HG03571 (cell line): ENCODE data around the gene LYSMD3.

Source experiments
- ATAC-seq: cut with Tn5 transposase; IDR thresholded peaks from one replicate; pipeline ENCODE4 v1.9.1; 2021; ENCODE audit not compliant: unreplicated experiment

Gene LYSMD3

GRCh38 chr5:90548069-90548593 lies 18.7 kb upstream of the LYSMD3 start:
- no peak for ATAC-seq

- no peak for ATAC-seq
Measured at GRCh38 chr5:90547072-90547536, 17.7 kb upstream of the LYSMD3 start.

- ATAC-seq, result no peak
Measured at GRCh38 chr5:90546216-90546837, 16.9 kb upstream of the LYSMD3 start.

DNA sequence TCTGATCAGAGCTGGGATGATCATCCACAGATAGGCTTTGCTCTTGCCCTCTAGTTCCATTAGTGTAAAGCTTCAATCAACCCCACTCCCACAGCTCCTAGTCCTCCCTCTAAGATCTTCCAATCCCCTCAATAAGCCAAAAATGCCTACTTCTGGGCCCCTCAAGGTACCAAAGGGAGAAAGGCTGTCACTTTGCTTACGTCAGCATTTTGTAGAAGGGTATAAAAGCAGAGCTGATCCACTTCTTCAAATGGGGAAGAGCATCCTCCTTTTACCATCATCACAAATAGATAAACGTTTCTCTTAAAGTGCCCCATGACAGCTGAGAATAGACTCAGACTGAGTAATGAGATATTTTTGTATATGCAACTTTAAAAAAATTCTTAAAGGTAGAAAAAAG lies 16.1 kb upstream of the LYSMD3 start:
- ATAC-seq, result no peak

DNA sequence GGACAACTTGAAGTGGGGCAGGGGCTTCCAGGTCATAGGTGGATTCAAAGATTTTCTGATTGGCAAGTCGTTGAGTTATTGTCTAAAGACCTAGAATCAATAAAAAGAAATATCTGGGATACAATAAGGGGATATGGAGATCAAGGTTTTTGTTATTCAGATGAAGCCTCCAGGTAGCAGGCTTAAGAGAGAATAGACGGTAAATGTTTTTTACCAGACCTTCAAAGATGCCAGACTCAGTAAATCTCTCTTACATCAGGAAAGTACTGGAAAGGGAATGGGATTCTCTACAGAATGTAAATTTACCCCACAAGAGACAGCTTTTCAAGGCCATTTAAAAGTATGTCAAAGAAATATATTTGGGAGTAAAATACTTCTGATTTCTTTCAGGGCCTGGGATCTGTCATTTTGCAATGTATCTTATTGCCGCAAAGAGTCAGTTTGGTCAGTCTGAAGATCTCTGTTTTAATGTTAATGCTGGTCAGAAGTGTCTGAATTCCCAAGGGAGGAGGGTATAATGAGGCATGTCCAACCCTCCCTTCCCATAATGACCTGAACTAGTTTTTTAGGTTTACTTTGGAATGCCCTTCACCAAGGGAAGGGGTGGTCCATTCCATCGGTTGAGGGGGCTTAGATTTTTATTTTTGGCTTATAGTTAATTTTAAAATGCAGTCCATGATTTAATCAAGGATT lies 13.6 kb upstream of the LYSMD3 start:
- ATAC-seq, result no peak

DNA sequence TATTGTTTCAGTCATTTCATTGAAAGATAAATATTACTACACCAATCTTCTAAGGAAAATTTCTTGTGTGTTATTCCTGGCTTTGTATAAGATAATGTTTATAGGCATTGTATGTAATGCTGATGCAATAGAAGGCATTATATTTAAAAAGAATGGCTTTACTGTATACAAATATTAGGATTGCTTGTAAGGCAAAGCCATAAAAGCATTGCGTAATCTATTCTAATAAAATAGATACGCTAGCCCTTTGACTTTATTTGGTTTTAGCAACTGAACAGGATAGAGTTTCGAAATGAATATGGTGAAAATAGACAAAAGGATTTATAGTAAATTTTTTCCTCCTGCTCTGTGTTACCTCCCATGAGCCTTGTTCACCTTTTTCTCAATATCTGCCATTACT lies 5.5 kb upstream of the LYSMD3 start:
- no peak for ATAC-seq

GRCh38 chr5:90533794-90534193 lies 4.4 kb upstream of the LYSMD3 start:
- no peak for ATAC-seq

DNA sequence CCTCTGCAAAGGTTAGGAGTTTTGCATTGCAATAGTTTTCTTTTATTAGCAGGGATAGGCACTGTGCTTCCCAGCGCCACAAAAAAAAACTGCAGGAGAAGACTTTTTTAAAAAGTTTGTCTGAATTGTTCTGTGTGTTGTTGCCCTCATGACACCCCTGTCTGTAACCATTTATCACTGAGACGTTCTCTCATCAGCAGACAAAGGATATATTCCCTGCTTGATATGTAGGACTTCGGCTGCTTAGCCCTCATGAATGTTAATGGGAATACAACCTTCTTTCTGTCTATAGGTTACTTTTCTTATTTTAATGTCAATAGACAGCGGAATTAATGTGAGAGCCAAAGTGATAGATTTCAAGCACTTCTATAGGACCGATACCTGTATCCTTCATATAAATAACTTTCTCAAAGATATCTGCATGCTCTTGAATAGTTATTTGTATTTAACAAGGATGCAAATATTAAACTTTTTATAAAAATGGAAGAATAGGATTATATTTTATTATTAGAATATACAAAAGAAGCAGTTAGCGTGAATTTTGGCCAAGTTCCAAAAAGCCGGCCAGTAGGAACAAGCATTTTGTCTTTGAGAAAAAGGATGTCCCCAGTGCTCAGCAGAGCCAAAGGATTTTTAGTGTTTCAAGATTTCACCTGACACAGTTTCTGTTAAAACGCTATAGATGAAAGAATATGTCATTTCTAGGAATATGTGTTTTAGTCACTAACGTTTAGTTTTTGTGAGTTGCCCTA lies 1.5 kb upstream of the LYSMD3 start:
- no peak for ATAC-seq

GRCh38 chr5:90529939-90530677 lies 724 bp upstream of the LYSMD3 start:
- peak; percentile 44 for ATAC-seq

DNA sequence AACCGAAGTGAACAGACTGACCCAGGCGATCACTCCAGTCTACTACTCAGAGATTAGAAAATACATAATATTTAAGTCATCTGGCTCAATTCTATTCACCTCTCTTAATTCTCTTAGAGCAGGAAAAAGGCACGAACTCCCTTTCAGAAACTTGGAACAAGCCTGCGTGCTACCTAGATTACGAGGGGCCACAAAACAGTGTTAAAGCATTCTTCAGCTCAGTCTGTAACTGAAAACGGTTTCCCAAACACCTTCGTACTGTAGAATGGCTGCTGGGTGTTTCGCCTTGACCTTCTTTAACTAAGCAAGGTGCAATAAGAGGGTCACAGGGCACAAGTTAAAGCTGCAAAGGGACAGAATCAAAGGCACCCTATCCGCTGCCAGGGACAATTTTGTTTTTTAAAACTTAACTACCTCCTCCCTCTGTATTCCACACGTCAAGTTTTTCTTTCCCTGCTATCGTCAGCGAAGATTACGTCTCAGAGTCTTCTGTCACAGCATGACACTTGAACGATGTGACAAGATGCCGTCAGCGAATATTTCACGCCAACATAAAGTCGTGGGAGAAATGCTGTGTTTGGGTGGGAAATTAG lies 687 bp downstream of the LYSMD3 start:
- peak; percentile 2 for ATAC-seq

DNA sequence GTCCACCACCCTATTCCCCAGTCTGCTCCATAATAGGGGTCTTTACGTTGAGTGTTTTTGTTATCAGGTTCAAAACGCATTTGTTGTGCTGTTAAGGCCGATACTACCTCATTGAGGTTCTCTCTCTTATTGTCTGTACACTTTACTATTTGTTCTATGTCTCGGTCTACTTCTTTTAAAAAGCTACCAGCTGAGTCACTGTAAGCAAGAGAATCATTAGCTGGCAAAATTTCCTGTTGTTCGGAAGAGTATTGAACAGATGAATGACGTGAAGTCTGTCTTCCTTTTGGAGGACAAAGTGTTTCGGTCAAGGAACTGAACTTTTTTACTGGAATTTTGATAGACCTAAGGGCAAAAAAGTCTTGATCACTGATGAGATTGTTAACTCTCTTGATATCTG lies 10.3 kb downstream of the LYSMD3 start:
- ATAC-seq, result no peak

GRCh38 chr5:90518661-90519060 lies 10.7 kb downstream of the LYSMD3 start:
- ATAC-seq, result no peak

GRCh38 chr5:90514520-90514919 lies 14.9 kb downstream of the LYSMD3 start:
- no peak for ATAC-seq

DNA sequence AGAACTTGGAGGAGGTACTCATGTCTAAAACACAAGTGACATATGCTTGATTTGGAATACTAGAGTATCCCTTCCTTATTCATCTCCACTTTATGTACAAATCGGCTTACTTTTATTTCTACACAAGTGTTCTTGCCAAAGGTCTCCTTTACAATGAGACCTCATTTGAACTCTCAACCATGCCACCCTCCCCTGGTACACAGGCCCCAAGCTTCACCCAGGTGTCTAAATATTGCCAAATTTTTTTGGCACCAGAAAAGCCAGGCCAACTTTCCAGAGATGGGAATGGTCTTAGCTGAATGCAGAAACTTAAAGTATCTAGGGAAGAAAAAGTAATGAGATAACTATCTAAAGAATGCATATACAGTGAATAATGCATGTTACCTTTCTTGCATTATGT lies 18.9 kb downstream of the LYSMD3 start:
- ATAC-seq, result no peak

- ATAC-seq, result no peak
Measured at GRCh38 chr5:90506221-90506620, 23.2 kb downstream of the LYSMD3 start.

DNA sequence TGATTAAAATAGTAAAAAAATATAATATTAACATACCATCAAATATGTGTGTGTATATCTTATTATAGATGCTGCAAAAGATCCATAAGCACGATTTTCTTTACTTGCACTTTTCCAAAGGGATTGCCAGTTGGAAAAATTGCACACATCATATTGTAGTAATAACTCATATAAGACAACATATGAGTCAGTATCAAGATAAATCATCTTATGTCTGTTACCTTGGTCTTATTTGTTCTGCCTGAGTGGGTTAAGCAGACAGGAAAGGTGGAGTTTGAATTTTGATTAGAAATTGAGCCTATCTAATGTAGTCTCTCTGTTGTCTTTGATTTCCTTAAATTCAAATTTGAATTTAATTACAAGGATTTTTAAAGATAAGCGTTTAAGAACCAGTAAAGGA lies 24.6 kb downstream of the LYSMD3 start:
- ATAC-seq, result no peak

DNA sequence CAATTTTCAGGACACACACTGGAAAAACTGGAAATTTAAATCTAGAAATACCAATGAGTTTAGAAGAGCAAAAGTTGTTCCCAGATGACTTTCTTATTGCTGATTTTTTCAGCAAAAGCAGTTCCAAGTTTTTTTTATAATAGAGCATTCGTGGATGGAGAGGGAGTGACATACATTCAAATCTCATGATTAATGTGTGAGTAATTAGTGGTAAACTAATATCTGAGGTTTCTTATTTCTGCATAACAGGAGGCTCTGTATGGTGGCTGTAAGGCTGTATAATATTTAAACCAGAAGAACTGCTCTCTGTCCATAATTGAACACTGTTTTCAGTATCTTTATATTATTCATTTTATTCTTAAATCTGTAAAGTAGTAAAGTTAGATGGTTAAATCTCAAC lies 25.8 kb downstream of the LYSMD3 start:
- no peak for ATAC-seq

- no peak for ATAC-seq
Measured at GRCh38 chr5:90495146-90495545, 34.2 kb downstream of the LYSMD3 start.

DNA sequence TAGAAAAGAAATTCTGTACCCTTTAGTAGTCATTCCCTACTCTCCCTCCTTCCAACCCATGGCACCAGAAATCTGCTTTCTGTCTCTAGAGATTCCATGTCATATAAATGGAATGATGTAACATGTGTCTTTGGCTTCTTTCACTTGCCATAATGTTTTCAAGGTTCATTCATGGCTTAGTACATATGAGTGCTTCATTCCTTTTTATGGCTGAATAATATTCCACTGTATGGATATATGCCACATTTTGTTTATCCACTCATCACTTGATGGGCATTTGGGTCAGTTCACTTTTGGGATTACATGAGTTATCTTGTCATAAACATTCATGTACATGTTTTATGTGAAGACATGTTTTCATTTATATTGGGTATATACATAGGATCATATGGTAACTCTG lies 35.3 kb downstream of the LYSMD3 start:
- no peak for ATAC-seq

- no peak for ATAC-seq
Measured at GRCh38 chr5:90488791-90489190, 40.6 kb downstream of the LYSMD3 start.

DNA sequence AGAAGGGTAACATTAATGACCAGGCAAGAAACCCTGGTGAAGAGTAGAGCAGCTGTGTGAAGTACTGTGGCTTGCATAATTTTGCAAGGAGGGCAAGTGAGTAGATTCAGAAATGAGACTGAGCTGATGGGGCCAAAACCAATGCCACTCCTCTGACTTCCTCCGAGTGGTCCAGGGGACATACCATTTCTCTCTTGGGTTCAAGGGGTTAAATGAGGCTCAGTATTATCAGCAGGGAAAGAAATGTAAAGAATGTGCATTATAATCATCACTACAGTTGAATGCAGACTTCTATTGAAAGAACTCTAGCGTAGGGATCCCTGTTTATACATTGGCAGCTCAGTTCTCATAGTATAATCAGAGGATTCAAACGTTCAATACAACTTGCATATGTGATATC lies 44.8 kb downstream of the LYSMD3 start:
- ATAC-seq, result no peak
